LNCAP (cell line): ENCODE data around the gene ITM2A.

Experiments used
- CTCF ChIP-seq: fragments of 450-650 bp; IDR thresholded peaks from 2 replicates; pipeline ENCODE4 v1.5.1; 2017; ENCODE audit warnings: mild to moderate bottlenecking

ITM2A gene

DNA sequence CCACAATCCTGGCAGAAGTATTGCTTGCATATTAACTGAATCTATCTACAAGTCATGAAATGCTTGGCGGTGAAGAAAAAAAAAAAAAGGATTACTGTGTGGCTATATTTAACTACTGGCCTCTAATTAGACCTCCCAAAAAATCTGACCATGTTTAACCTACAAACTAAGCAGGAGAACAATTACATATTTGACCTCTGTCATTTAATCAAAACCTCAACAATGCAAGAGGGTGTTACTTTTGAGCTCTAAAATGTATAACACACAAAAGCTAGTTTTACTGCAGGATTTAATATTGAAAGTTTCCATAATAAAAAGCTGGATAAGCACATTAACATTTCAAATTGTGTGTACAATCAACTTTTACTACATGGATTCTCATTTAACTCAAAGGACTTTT is 1.5 kb downstream of the ITM2A start:
- no peak for TF ChIP-seq CTCF

DNA sequence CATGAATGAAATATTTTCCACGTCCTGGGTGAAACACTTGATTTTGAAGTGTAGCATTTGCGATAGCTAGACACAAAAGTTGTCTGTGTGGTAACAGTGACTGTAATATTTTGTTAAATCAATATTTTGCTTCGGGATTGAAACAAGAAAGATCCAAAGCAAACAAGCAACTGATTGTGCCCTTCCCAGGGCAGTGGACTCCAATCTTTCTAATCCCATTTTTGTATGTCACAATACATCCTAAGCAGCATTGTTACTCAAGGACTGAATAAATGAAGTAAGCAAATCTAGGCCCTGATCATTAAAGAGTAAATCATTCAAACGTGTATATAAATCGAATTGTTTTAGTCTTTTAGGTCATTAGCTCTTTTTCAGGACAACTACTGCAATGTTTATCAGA is 2.8 kb downstream of the ITM2A start:
- no peak for TF ChIP-seq CTCF

- no peak for TF ChIP-seq CTCF
These were observed 5.8 kb downstream of the ITM2A start for GRCh38 chrX:79361192-79361870.

DNA sequence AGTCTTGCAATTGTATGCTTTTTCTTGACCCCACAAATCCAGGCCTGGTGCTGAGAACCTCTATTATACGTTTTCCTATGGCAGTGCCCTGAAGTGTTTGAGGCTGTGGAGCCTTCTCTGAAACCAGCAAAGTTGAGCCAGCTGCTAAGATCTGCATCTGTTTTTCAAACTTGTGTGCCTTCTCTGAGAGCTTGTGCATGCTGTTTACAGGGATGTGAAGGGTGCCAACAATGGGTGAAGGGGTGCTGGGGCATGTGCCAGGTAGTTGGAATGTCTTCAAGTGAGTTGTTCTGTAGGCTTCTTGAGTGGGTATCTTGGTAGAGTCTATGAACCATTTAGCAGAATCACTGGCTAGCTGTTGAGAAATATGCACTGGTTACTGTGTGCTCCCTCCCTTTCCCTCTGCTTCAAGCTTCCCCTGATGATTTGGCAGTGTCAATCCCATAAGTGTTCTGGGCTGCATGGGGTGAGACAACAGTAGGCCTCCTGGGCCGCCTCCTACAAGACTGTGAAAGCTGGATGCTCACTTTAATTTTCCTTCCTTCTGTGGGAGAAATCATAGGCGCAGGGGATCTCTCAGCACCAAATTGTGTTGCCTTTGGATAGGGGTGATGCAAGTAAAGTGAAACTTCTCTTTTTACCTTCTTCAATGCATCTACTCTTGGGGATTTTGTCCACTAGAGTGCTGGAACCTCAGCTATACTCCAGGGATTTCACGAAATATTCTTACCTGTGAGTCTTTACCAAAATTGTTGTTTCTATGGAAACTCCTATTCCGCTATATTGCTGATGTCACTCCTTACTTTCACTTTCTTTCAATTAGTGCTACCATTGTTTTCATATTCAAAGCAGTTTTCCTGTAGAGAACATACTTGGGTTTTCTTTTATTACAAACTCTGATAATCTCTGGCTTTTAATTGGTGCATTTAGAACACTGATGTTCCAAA is 30.0 kb downstream of the ITM2A start:
- no peak for TF ChIP-seq CTCF

GRCh38 chrX:79330022-79330421 is 37.1 kb downstream of the ITM2A start:
- no peak for TF ChIP-seq CTCF

- no peak for TF ChIP-seq CTCF
These were observed 41.7 kb downstream of the ITM2A start for GRCh38 chrX:79325263-79325958.
